Sigmoid colon (tissue), 4 donors: ENCODE data around the gene FLT1.

Experiments
- EP300 ChIP-seq, 4 donors: sonication (generic); formaldehyde crosslinking; IDR thresholded peaks; one replicate each; pipeline ENCODE4 v1.6.1; 2017; ENCODE audit warnings: antibody characterized with exemption in 4 of 4
- POLR2A ChIP-seq, 2 donors: fragments of 450-650 bp; IDR thresholded peaks; one replicate each; pipeline ENCODE4 v1.6.1; 2016; ENCODE audit warnings: antibody characterized with exemption in 2 of 2, mild to moderate bottlenecking in 2 of 2, moderate library complexity in 2 of 2
- POLR2AphosphoS5 ChIP-seq, 4 donors: sonication (generic); formaldehyde crosslinking; IDR thresholded peaks; one replicate each; pipeline ENCODE4 v1.6.1; 2017; ENCODE audit warnings: antibody characterized with exemption in 4 of 4
- TF ChIP-seq, protein P1 (sequence below), 4 experiments: fragments of 450-650 bp in 3 of 4; fragments of 200-600 bp in 1 of 4; IDR thresholded peaks; one replicate each; pipeline ENCODE4 v1.5.1; 2016 to 2019; ENCODE audit warnings: antibody characterized with exemption in 4 of 4, mild to moderate bottlenecking in 3 of 4, moderate library complexity in 2 of 4

DNA sequence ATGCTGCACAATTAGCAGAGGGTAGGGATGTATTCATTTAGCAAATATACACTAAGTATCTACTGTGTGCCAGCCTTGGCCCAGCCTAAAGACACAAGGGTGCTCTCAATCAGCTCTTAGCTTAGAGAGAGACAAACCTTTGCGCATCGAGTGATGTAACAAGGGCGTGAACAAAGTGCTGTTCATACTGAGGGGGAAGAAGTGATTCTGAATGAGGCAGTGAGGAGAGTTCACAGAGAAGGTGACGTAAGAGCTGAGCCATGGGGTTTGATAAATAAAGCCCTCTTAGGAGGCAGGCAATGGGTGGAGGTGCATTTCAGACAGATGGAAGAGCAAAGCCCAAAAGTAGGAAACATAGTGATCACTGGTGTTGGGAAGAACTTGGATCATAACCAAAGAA, 68.5 kb downstream of the FLT1 start:
- no peak for TF ChIP-seq POLR2A (IDR thresholded peaks at IDR 0.05)
- TF ChIP-seq, protein P1, sequence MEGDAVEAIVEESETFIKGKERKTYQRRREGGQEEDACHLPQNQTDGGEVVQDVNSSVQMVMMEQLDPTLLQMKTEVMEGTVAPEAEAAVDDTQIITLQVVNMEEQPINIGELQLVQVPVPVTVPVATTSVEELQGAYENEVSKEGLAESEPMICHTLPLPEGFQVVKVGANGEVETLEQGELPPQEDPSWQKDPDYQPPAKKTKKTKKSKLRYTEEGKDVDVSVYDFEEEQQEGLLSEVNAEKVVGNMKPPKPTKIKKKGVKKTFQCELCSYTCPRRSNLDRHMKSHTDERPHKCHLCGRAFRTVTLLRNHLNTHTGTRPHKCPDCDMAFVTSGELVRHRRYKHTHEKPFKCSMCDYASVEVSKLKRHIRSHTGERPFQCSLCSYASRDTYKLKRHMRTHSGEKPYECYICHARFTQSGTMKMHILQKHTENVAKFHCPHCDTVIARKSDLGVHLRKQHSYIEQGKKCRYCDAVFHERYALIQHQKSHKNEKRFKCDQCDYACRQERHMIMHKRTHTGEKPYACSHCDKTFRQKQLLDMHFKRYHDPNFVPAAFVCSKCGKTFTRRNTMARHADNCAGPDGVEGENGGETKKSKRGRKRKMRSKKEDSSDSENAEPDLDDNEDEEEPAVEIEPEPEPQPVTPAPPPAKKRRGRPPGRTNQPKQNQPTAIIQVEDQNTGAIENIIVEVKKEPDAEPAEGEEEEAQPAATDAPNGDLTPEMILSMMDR (IDR thresholded peaks at IDR 0.05): no peak
- TF ChIP-seq POLR2AphosphoS5 (IDR thresholded peaks at IDR 0.05): no peak
- no peak for TF ChIP-seq EP300 (IDR thresholded peaks at IDR 0.05)
